GM18951 (cell line): Measurements from ENCODE around the gene BLOC1S5.
"Not testable (repeated sequence)": the region's sequence is repeated elsewhere in the genome, so short reads cannot be mapped to it uniquely, and the experiment has no call there.

Experiments
- POLR2A ChIP-seq: IDR thresholded peaks from 4 replicates; pipeline ENCODE4 v1.6.1; 2011; ENCODE audit warnings: mild to moderate bottlenecking; ENCODE audit not compliant: insufficient read length, insufficient read depth; ENCODE audit errors: extremely low read depth
- in situ Hi-C: fragments of 300-500 bp; cut with MboI; formaldehyde crosslinking; loops from one replicate; pipeline ENCODE4 v1.12.0; 2022; ENCODE audit warnings: low sequenced_read_pairs, mixed read lengths, inconsistent platforms; ENCODE audit not compliant: unreplicated experiment

Gene BLOC1S5

GRCh38 chr6:8043221-8043620 lies 21.0 kb downstream of the BLOC1S5 start:
- TF ChIP-seq POLR2A: no peak
- in situ Hi-C loops: no loop called here

GRCh38 chr6:8041913-8042583 lies 22.1 kb downstream of the BLOC1S5 start:
- in situ Hi-C loops: no loop called here
- no peak for TF ChIP-seq POLR2A

GRCh38 chr6:8034107-8034506 lies 30.1 kb downstream of the BLOC1S5 start:
- in situ Hi-C loops: not testable (repeated sequence)

- in situ Hi-C loops: no loop called here
- no peak for TF ChIP-seq POLR2A
Observed at GRCh38 chr6:8030920-8031319, 33.3 kb downstream of the BLOC1S5 start.

- no peak for TF ChIP-seq POLR2A
- in situ Hi-C loops: no loop called here
Observed at GRCh38 chr6:8029243-8029870, 34.8 kb downstream of the BLOC1S5 start.

GRCh38 chr6:8027965-8028651 lies 36.1 kb downstream of the BLOC1S5 start:
- TF ChIP-seq POLR2A: no peak
- in situ Hi-C loops: no loop called here

- TF ChIP-seq POLR2A: no peak
- in situ Hi-C loops: no loop called here
Observed at GRCh38 chr6:8026800-8027199, 37.4 kb downstream of the BLOC1S5 start.

- no peak for TF ChIP-seq POLR2A
- in situ Hi-C loops: no loop called here
Observed at GRCh38 chr6:8025191-8025590, 39.0 kb downstream of the BLOC1S5 start.

GRCh38 chr6:8023638-8024037 lies 40.6 kb downstream of the BLOC1S5 start:
- in situ Hi-C loops: loop anchor here (25.0 kb wide), 1 partner anchor 736 kb away; no protein-coding TSS in a partner anchor
- no peak for TF ChIP-seq POLR2A

GRCh38 chr6:8020083-8020482 lies 44.1 kb downstream of the BLOC1S5 start:
- TF ChIP-seq POLR2A: no peak
- in situ Hi-C loops: loop anchor here (25.0 kb wide), 1 partner anchor 733 kb away; no protein-coding TSS in a partner anchor

GRCh38 chr6:8017705-8018104 lies 46.5 kb downstream of the BLOC1S5 start:
- in situ Hi-C loops: loop anchor here (25.0 kb wide), 1 partner anchor 730 kb away; no protein-coding TSS in a partner anchor
- no peak for TF ChIP-seq POLR2A

GRCh38 chr6:8017276-8017701 lies 46.9 kb downstream of the BLOC1S5 start:
- in situ Hi-C loops: loop anchor here (25.0 kb wide), 1 partner anchor 730 kb away; no protein-coding TSS in a partner anchor
- no peak for TF ChIP-seq POLR2A

GRCh38 chr6:8014947-8015346 lies 49.2 kb downstream of the BLOC1S5 start:
- in situ Hi-C loops: loop anchor here (25.0 kb wide), 1 partner anchor 728 kb away; no protein-coding TSS in a partner anchor
- no peak for TF ChIP-seq POLR2A
